ENCODE measurements around the gene NMRK1.

NMRK1 gene

DNA sequence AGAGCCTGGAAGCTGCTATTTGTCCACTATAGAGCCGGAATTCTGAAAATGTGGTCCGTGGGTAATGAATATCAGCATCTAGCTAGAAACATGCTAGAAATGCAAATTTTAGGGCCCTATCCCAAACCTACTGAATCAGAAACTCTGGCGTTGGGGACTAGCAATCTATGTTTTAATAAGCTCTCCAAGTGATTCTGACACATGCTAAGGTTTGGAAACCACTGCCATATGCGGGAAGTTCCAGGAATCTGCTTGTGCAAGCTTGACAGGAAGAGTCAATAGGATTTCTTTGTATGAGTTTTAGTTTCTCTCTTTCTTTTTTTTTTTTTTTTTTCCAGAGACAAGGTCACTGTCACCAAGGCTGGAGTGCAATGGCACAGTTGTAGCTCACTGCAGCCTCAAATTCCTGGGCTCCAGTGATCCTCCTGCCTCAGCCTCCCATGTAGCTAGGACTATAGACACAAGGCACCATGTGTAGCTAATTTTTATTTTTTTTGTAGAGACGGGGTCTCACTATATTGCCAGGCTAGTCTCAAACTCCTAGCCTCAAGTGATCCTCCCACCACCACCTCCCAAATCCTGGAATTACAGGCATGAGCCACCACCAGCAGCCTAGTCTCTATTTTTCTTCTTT, 33.5 kb downstream of the NMRK1 start:
- DNase-seq = no peak

DNA sequence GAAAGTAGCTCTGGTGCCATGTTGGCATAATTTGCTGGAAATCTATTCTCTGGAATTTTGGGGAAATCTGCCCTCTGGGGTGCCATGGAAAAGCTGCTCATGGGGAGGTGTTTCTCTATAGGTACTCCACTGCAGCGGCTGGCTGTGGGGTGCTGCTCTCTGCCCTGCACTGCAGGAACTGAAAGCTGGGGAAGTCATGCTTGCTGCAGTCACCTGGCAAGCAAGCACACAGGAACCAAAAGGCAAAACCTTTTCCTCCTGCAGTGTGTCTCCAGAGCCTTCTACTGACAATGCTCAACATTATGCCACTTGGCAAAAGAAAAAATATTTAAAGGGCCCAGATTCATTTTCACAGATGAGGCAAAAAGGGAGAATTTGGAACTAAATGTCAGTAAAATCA, 34.1 kb downstream of the NMRK1 start:
- no peak for DNase-seq

DNA sequence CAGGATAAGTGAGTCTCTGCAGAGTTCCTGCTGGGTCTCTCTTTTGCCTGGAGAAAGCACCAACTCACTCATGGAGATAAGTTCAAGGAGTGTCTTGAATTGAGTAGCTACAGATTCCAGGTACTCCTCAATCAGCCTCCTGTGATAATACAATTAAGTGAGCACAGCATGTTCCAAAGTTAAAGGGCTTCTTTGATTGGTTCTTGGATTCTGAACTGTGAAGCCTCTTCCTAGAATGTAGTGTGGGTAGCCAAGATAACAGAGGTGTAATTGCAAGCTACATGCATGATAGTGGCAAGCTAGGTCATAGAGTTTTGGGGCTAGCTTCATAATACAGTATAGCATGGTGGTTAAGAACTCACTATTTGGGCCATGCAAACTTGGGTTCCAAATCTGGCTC, 36.7 kb downstream of the NMRK1 start:
- no peak for DNase-seq

DNA sequence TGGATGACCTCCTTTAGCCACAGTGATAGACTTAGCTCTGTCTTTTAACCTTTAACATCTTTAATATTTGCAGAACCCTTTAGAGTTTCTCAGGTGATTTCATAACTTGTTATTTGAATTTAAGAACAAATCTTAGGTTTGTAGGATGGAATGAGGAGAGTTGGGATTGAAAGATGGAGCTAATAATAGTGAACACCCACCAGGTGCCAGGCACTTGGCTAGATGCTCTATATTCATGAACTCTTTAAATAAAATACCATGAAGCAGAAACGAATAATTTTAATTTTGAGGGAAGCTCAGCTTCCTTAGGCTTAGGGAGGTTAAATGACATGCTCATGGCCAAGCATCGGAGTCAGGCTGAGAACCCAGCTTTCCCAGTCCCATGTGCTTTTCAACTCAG, 40.4 kb downstream of the NMRK1 start:
- no peak for DNase-seq

DNA sequence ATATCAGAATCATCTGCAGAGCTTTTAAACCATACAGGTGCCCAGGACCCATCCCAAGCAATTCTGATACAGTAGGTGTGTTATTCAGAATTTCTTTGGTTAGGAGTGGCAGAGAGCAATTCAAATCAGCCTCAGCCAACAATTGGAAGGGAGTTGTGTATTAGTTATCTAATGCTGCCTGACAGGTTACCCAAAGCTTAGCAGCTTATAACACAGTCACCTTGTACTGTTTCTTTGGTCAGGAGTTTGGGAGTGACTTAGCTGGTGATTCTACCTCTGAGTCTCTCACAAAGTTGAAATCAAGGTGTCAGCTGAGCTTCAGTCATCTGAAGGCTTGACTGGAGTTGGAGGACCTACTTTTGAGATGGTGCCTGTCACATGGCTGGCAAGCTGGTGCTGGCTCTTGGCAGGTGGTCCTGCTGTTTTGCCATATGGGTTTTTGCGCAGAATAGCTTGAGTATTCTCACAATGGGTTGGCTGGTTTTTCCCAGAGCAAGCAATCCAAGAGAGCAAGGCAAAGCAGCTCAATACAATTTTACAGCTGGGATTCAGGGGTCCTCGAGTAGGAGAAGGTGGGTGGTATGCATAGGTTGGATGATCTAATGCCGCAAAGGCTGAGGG, 41.1 kb downstream of the NMRK1 start:
- DNase-seq = no peak

DNA sequence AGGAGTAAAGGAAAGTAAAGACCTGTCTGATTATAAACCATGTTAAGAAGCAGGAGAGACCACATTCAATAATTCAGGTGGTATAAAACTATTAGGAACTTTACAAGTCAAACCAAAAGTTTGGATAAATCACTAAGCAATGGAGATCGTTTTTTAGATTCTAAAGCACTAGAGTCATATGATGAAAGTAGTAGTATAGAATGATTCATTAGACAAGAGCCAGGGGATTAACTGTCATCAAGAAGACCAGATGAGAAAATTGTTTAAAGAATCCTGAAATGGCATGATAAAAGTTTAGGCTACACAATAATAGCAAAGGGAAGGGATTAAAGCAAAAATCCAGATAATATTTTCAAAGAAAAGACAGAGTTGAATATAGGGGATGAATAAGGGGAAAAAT, 46.9 kb downstream of the NMRK1 start:
- DNase-seq = no peak

DNA sequence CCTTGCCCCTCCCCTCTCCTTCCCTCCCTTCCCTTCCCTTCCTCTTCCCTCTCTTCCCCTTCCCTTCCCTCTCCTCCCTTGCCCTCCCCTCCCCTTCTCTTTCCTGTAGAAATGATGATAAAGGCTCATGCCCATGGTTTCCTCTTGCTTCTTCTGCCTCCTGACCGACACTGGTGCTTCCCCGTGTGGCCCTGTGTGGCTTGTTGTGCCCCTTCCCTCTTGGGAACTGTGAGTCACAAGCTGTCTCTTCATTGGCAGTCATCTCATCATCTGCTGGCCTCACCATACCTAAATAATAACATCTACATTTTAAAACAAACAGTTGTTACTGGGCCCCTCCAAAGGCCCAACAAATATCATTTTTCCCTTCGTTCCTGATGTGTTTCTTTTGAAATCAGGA, 48.2 kb downstream of the NMRK1 start:
- no peak for DNase-seq

DNA sequence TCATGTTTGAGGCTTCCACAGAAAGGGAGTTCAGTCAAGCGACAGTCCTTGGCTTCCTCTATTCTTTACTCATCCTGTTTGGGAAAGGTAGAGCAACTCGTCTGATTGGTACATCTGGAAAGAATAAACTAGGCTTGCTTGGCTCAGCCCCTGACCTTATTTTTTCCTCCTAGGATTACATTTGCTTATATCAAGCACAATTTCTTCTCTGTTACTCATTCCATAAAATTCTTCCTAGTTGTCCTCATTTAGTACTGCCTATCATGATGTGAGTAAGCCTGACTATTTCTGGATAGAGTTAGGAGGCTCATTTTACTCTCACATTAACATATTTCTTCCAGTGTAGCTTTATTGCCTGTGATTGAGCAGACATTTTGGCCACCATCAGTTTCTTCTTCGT, 48.9 kb downstream of the NMRK1 start:
- no peak for DNase-seq

DNA sequence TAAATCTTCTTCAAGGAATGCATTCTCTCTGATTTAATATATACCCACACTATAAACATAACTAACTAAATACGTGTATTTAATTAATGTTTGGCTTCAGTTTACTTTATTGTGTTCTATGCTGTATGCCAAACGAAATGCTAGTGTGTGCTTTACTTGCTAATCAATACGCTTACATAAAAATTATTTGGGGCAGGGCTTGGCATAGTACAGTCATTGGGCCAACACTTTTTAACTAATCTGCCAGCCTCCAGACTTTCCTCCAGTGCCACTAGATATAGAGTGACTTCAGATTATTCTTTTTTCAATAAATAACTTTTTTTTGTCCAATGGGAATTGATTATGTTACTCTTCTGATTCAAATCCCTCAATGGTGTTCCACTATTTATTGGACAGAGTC, 51.2 kb downstream of the NMRK1 start:
- DNase-seq = no peak

DNA sequence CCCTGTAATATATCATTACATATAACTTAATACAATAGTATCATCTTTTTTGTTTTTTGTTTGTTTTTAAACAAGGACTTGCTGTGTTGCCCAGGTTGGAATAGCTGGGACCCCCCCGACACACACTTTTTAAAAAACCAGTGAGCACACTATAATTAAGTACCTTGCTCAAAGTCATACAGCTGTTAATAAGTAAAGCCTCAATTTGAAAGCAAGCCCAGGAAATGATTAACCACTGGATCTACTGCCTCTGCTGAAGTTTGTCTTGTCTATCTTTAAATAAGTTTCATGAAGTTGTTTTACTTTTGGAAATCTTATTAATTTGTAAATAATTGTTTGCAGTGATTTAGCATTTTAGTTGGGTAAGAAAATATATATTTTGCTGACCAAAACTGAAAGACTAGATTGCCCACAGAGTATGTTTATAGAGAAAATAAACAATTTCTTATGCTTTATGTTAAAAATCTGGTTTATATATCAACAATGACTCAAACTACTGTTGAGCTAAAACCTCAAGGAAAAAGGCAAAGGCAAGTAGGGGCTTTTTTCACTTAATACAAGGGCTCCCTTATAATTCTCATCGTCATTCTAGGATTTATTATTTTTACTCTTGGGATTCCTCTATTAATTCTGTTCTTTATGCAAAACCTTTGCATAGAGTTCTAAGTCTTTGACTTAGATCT, 54.0 kb downstream of the NMRK1 start:
- no peak for DNase-seq

DNA sequence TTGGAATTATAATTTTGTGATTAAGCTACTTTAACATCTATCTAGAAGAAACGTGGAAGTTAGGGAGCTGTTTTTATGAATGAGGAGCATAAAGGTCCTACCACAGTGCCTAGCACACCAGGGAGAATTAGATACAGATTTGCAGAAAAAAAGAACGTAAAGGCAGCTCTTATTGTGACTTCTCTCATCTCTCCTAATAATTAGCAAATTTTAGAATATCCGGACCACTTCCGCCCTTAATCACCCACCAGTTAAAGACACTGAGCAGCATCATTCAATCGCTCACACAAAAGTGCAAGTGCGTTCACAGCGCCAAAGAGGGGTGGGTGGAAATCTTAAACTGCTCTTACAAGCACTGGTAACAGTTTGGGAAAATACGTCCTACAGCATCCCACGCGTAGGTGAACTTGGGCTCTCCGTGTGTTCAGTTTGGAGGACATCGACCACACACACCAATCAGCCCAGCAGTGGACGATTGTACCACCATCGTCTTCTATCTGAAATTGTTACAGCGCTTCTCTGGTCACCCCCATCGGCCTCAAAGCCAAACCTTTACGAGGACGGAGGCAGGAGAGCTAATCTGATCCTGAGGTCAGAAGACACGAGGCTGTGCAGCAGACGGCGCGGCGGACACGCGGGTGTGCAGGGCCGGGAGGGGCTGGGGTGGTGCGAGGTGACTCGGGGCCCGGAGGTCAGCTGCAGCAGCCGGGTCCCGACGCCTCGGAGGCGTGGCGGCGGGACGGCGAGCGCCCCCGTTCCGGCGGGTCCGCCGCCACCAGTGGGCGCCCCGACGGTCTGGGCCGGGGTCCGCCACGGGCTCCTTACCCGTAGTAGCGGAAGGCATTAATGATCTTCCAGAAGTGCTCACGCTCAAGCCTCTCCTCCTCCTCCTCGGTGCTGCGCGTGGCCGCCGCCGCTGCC, 60.5 kb downstream of the NMRK1 start:
- no peak for DNase-seq

DNA sequence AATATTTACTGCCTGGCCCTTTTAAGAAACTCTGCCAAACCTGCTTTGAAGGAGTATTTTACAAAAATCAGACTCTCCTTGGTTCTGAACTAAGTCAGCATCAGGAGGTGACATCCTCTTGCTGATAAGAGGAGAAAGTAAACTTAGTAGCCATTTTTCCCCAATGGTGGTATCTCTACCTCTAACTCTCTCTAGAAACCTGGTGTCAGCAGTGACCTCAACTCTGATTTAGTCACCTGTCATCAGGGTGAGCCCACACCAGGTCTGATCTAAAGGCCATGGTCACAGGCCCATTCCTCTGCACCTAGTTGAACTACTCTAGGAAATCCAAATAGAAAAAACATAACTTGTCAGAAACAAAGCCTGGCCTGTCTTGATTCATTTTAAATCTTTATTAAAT, 64.1 kb downstream of the NMRK1 start:
- DNase-seq = no peak

DNA sequence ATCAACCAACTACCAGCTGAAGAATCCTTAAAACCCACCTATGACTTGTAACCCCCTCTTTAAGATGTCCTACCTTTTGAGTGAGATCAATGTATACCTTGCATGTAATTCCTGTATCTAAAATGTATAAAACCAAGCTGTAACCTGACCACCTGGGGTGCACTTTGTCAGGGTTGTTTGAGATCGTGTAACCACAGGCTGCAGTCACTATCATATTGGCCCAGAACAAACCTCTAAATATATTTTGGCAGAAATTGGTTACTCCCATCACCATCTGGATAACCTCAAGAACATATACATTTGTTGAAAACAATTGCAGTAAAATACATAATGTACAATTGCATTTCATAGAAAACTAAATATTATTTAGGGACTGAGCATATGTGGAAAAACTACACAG, 68.3 kb downstream of the NMRK1 start:
- DNase-seq = no peak

DNA sequence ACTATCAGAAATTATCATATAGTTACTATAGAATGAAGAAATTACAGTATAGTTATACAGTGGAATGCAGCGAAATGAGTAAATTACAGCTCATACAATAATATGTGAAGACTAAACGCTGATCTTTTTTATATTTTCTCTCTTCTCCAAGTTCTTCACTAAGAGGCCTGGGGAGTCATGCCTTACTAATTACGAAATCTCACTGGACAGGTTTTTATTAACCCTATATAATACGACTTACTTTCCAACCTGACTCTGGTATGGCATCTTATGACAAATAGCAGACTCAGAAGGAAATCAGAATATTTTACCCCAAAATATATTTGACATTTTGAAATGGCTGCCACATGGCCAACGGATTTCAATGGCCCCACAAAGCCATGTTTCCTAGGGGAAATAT, 68.9 kb downstream of the NMRK1 start:
- DNase-seq = no peak

DNA sequence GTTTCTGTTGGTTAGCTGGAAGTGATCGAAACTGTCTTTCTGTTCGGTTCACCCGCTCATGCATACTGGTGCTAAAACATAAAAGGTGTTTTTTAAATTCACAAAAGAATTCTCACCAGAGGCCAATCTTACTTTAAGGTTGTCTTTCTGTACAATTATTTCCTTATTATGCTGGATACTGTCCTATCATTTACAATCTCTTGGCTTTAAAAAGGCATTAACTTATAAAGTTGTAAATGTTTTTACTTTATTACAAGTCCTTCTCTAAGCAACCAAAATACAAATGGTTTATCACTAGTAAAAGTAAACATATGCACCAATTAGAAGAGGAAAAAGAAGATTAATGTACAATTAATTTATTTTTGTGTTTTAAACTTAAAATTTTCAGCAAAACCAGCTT, 70.6 kb downstream of the NMRK1 start:
- no peak for DNase-seq

DNA sequence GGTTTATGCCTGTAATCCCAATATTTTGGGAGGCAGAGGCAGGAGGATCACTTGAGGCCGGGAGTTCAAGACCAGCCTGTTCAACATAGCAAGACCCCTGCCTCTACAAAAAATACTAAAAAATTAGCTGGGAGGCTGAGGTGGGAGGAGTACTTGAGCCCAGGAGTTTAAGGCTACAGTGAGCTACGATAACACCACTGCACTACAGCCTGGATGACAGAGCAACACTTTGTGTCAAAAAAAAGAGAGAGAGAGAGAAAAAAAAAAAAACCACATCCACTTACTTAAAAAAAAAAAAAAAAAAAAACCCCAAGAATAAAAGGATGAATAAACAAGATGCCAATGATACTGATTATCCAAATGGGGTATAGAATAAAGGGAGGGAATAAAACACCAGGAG, 74.2 kb downstream of the NMRK1 start:
- DNase-seq = no peak

Measured in activated CD4-positive, alpha-beta T cell treated with anti-CD3 and anti-CD28 coated beads for 1 hour (primary cell).